HG03066 (cell line): ENCODE measurements around the gene LDLRAD3.

Experiments used
- ATAC-seq: cut with Tn5 transposase; IDR thresholded peaks from one replicate; pipeline ENCODE4 v1.9.1; 2021; ENCODE audit warnings: low read depth; ENCODE audit not compliant: unreplicated experiment

Gene LDLRAD3

DNA sequence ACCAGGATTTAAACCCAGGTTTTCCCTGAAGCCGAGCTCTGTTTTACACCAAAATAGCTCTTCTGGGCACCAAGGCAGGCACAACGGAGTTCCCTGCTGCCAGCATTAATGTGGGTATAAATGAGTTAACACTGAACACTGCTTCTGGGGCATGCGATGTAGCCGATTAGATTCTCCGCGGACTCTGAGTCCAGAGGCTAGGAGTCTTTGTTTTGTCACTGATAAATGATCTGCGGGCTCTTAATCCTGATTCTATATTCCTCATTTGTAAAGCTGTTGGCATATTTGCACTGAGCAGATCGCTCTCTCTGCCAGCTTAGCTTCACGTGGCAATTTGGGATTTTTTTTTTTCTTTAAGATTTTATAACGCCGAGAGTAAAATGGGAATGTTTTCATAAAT, 16.8 kb upstream of the LDLRAD3 start:
- no peak for ATAC-seq

DNA sequence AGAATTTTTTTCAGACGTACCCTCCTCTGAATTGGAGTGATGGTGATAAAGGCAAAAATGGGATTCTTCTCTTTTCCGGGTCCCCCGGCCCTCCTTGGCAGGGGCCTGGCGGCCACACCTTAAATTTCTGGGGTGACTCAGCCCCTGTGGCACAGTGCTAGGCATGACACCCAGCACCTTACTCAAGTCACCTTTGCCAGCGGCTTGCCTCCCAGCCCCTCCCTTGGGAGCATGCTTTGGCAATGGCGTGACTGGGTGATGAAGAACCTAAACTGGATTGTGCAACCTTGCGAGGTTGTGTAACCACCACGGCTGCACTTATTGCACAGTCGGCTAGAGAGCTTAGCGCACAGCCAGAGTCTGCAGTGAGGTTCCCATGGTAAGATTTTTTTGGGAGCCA, 16.2 kb upstream of the LDLRAD3 start:
- no peak for ATAC-seq

DNA sequence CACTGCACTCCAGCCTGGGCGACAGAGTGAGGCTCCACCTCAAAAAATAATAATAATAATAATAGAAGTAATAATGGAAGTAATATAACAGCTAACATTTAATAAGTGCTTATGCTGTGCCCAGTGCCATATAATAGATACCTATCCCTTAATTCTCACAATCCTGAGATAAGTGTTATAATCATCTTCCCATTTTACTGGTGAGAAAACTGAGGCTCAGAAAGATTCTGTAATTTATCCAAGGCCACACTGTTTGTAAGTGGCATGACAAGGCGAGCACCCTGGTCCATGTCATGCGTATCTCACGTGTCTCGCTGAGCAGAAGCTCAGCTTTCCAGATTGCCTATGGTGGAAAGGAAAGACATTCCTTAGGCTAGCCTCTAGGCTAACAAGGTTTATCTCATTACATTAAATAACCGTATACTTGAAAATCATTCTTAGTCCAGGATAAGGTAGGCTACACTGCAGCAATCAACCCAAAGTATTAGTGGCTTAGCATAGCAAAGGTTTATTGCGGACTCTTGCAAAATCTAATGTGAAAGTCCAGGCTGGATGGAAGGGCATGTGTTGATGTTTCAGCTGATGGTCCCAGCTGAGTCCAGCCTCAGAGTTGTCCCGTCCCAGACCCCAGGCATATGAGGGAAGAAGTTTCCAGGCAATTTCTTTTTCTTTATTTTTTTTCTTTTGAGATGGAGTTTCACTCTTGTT, 15.0 kb upstream of the LDLRAD3 start:
- no peak for ATAC-seq

DNA sequence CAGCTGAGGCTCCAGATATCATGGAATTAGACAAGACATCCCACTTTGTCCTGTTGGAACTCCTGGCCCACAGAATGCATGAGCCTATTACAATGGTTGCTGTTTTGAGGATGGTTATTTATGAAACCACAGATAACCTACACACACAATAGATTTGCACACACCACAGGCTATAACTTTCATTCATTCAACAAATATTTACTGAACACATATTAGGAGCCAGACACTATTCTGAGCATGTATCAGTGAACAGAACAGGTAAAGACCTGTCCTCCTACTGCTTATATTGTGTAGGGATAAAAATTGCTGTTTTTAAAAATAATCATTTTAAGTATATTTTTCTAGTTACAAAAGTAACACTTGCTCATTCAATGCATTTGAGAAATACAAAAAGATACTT, 13.4 kb upstream of the LDLRAD3 start:
- no peak for ATAC-seq

DNA sequence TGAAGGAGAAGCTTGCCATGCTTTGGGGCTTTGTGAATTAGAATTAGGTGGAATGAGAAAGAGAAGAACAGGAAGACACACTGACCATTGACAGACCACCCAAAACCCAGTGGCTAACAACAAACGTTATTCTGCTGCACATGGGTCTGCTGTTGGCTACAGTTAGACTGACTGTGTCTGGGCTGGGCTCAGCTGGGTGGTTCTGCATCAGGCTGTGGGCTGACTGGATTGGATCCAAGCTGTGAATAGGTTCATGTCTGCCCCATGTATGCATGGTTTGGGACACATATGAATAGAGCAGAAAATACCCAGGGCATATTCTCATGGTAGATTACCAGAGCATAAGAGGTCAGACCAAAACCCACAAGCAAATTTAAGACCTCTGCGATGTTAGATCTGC, 11.7 kb upstream of the LDLRAD3 start:
- no peak for ATAC-seq

DNA sequence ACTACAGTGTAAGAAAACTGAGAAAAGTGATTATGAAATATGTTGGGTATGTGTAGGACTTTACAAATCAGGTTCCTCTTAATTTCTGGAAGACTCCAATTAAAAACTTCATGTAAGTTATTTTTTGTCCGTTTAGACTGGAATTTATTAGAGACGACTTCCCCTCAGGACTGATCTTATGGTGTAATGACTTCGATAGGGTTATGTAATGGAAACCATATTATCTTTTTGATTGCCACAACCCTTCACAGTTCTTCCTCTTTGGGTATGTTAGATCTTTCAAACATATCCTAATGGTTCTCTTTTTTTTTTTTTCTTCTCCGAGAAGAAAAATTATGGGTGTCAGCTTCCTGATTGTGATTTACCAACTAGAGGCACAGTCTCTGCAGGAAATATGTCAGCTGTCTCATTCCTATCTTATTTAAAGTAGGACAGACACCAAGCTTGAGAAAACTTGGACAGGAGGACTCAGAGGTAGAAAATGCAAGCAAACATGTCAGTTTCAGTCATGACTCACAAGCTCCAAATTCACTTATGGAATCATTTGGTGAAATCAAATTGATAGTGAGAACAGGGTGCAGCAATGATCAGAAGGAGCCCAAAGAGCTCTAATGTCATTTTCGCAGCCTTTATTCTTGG, 11.1 kb upstream of the LDLRAD3 start:
- no peak for ATAC-seq

DNA sequence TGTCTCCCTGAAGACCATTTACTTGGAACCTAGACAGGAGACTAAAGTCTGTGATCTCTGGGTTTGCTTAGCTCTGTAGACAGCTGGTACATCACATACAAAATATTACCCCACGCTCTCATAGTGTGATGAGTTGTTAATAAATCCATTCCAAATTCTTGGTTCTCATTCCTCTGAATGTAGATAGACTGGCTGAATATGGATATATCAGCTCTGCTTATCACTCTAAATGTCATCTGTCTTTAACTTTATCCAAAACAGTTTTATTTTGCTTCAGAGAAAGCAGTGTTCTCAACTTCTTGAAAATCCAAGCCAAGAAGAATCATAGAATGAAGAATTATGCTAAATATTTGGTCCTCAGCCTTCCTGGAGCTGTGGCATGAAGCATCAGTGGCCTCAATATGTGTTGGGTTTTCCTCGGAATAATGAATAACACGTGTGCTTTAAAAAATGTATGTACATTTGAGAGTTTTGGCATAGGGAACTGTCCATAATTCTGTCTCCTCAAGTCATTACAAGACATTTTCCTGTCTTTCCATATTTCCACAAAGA, 10.5 kb upstream of the LDLRAD3 start:
- no peak for ATAC-seq

DNA sequence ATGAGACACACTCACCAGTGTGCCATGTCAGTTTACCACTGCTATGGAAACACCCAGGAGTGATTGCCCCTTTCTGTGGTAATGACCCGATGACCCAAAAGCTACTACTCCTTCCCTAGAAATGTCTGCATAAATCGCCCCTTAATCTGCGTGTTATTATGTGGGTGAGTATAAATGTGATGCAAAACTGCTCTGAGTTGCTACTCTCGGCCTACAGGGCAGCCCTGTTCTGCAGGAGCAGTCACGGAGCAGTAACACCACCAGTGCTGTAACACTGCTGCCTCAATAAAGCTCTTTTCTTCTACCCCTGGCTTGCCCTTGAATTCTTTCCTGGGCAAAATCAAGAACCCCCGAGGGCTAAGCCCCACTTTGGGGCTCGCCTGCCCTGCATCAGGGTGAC, 9.6 kb upstream of the LDLRAD3 start:
- no peak for ATAC-seq

DNA sequence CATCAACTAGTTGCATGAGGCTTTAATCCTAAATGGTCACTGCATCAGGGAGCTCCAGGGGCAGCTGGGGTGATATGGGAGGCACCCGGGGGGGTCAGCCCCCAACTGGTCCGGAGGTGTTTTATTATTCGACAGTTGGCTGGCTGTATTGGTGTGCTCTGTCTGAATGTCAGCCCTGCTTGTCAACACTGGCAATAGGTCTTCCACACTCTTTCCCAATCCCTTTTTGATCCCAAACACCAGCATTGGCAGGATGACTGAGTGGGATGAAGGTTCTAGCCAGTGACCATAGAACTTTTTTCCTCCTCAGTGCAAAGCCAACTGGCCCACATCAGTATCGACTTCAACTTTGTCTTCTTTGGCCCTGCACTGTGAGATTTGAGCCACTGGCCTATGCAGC, 8.9 kb upstream of the LDLRAD3 start:
- no peak for ATAC-seq

DNA sequence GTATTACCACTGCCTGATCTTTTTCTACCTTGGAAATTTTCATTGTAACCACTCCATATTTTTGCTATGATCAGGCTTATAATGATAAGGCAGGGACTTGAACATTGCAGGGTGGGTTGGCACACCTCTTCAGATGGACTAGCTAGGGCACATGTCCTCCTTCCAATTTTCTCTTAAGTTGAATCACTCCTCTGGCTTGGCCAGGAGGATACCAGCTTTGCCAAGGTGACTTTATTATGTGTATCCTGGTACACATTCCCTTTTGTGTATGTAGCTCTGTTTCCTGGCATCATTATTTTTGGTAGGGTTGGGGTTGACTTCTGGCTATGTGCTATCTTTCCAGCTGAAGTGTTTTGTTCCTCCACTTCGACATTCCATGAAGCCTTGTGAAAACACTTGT, 8.5 kb upstream of the LDLRAD3 start:
- ATAC-seq: no peak

DNA sequence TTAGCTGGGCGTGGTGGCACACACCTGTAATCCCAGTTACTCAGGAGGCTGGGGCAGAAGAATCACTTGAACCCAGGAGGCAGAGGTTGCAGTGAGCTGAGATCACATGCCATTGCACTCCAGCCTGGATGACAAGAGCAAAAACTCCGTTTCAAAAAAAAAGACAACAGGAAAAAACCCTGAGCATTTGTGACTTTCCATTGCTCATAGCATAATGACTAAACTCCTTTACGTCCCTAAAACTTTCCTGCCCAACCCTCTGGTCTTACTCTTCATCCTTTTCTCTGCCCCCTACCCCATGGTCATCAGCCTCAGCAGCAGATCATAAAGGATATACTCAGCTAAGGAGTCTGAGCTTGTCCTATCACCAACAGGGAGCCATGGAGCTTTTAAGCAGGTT, 6.8 kb upstream of the LDLRAD3 start:
- no peak for ATAC-seq

DNA sequence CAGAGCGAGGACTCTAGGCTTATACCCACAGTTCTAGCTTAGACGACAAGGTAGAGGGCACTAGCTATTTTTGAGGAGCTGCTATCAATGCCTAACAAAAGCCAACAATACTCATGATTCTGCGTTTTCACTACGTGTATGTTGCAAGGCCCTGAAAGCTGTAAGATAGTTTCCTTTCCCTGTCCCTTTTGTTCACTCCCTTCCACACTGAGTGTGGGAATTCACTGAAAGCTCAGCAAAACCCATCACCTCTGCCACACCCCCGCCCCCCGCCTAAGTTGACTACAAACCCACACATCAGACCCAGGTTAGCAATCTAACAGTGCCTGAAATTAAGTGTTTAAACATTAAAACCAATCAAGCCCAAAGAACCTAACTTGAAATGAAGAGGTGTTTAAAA, 6.2 kb upstream of the LDLRAD3 start:
- no peak for ATAC-seq

DNA sequence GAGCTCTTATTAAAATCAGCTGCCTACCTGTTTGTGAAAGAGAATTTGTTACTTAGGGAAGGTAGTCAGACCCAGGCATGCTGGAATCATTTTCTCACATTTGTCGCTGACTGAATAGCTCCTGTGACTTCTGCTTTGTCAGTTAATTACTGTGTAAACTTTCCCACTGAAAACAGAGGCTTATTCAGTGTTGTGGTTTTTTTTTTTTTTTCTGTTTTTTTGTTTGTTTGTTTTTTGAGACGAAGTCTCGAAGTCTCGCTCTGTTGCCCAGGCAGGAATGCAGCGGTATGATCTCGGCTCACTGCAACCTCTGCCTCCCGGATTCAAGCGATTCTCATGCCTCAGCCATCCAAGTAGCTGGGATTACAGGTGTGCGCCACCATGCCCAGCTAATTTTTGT, 5.6 kb upstream of the LDLRAD3 start:
- ATAC-seq: no peak

DNA sequence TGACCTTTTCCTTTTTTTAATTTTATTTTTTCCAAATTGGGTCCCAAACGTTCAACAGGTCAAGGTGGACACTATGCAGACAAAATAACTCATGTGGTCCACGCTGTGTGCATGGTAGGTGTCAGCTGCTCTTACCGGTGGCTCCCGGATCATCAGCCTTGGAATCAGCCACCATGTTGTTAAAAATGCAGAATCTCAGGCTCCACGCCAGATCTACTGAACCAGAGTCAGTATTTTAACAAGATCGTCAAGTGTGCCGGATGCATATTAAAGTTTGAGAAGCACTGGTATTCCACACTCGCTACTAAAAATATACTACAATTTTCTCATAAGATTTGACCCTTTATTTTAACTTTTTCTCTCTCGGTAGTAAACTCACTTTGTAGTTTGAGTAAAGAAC, 553 bp upstream of the LDLRAD3 start:
- ATAC-seq: no peak

DNA sequence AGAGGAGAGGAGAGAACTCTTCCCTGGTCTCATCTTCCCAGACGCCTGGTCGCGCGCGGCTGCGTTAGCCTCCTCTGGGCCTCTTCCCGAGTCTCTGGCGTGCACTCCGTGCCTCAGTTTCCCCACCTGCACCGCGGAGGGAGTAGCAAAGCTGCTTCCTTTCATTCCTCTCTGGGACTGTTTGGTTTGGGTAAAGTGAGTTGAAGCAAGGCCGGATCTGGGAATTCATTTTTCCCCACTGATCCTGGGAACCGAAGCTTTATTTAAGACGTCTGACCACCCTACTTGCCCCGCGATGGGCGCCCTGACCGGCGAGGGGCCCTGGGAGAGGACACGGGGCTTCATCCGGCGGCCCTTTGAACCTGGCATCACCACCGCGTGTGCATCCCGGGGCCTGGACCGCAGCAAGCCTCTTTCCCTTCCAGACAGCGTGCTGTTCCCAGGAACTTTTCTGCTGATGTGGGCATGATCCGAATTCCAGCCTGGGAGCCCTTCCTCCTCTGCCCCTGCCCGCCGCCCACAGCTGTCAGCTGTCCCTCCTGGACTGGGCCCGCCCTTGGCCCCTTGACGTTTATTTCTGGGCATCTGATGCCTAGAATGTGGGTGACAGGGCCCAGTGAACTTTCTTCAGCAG, 758 bp downstream of the LDLRAD3 start:
- ATAC-seq: no peak

DNA sequence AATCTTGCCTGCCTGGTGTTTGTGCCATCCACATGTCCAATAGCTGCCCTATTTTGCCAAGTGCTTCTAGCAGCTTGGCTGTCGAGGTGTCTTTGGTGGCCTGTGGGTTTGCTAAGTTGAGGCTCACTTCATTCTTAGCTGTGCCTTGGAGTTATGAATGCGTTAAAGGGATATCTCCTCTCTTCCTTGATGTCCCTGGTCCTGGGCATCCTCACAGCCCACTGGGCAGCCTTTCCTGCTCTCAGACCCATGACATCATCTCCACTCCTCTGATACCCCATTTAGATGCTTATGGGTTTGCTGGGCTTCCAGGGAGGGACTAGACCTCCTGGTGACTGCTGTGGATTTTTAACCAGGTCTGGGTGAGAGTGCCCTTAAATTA, 1.3 kb downstream of the LDLRAD3 start:
- ATAC-seq: no peak

DNA sequence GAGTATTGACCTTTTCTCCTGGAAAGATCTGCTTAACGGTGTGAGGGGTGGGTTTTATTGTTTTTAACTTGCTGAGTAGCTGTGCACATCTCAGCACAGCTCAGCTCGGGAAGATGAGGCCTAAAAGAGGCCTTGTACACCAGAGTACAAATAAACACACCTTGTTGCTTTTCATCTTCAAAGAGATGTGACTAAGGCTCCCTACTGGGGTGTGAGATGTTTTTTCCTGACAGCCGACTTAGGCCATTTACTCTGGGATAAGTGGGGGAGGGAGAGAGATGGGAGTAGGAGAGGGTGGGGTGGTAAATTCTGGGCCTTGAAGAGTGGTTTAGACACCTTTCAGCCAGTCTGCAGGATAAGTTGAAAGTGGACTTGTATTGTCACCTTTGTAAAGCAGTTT, 2.9 kb downstream of the LDLRAD3 start:
- no peak for ATAC-seq

DNA sequence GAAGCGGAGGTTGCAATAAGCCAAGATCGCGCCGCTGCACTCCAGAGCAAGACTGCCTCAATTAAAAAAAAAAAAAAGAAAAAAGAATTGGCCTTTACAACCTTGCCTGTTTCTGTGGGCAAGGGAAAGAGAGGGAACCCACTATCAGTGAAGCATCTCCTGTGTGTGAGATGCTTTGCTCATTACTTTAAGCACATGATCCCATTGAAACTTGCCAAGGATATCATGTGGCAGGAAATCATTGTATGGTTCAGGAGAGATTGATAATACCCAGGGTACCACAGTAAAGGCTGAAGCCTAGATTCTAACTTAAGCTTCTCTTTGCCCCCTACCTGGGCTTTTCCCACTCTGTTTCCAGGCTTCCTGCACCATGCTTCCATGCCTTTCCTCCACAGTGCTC, 3.6 kb downstream of the LDLRAD3 start:
- no peak for ATAC-seq

DNA sequence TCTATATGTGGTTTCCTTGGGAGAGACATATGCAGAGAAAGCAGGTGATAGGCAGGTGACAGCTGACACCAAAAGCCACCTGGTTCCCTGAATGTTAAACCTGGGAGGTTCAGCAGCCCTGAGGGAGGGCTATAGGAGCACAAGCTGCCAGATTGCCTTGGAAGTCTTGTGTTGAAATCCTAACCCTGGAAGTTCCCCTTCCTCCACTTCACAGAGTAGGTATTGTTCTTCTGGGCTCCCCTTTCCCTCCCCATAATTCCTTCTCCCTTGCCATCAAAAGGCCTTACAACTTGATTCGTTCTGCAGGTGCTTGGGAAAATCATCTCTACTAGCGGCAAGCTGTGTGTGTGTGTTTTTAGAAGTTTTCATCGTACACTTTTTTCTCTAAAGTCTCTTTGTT, 5.4 kb downstream of the LDLRAD3 start:
- no peak for ATAC-seq

DNA sequence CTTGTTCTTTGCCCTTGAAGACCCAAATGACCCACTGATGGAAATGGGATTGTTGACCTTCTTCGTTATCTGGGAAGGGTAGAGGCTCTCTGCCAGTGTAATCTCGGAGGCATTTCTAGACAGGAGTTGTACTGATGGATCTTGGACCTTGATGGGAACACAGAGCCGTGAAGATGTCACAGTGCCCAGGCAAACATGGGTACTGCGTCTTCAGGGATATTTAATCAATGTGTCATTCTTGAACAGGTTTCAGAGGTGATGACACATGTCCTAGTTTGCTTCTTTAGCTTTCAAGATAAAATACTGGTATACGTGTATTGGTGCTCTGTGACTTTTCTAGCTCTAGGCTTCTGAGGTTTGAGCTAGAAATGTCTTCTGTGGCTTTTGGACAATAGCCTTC, 6.2 kb downstream of the LDLRAD3 start:
- ATAC-seq: no peak

DNA sequence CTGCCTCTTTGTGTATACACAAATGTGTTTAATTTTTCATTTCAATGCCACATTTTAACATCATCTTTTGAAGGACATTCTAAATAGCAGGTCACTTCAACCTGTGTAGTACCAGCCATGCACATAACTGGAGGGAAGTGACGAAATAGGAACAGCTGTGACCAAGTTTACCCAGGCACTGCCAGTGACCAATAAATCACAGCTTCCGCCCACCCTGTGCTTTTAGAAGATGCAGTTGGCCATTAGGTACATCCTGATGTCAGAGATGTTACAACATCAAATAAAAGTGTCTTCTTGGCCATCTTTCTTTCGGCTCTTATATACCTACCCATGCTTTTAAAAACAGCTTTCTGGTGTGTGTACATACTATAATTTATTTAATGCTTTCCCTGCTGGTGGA, 7.8 kb downstream of the LDLRAD3 start:
- ATAC-seq: no peak
